ENCODE data around the gene TRPM7. TPM values are rescaled to one million over a fixed set of nuclear protein-coding genes. Genes with fewer than 3 reads are reported as not detected.
"Not testable (repeated sequence)": the region's sequence is repeated elsewhere in the genome, so short reads cannot be mapped to it uniquely, and the experiment has no call there.

TRPM7 gene
- polyA plus RNA-seq (2013, experiment 1 of 2; ENCODE audit: insufficient read length), result 19.5 TPM
- 22.8 TPM for polyA plus RNA-seq (2013, experiment 2 of 2; ENCODE audit: insufficient read length)

- DNase-seq, result peak; percentile 88
Measured at GRCh38 chr15:50686469-50687301, at the start of gene TRPM7. Gene TRPM7 (minus strand): TSS chr15:50686797. CDS start chr15:50686533, 264 bp downstream.

GRCh38 chr15:50735156-50735555, 48.6 kb upstream of the TRPM7 start:
- no peak for DNase-seq

GRCh38 chr15:50726315-50726714, 39.7 kb upstream of the TRPM7 start:
- DNase-seq, result no peak

GRCh38 chr15:50718700-50719125, 32.1 kb upstream of the TRPM7 start:
- no peak for DNase-seq

GRCh38 chr15:50712018-50712417, 25.4 kb upstream of the TRPM7 start:
- no peak for DNase-seq

- DNase-seq, result no peak
Measured at GRCh38 chr15:50710585-50710984, 24.0 kb upstream of the TRPM7 start.

GRCh38 chr15:50707878-50708427, 21.4 kb upstream of the TRPM7 start:
- DNase-seq, result no peak

GRCh38 chr15:50702762-50703334, 16.3 kb upstream of the TRPM7 start:
- DNase-seq, result peak; percentile 13

- DNase-seq, result no peak
Measured at GRCh38 chr15:50698101-50698500, 11.5 kb upstream of the TRPM7 start.

GRCh38 chr15:50697109-50697797, 10.7 kb upstream of the TRPM7 start:
- DNase-seq, result no peak

- not testable (repeated sequence) for DNase-seq
Measured at GRCh38 chr15:50694634-50695165, 8.1 kb upstream of the TRPM7 start.

GRCh38 chr15:50687302-50687902, 805 bp upstream of the TRPM7 start:
- no peak for DNase-seq

GRCh38 chr15:50685976-50686468, 575 bp downstream of the TRPM7 start:
- peak; percentile 29 for DNase-seq

GRCh38 chr15:50685191-50685975, 1.2 kb downstream of the TRPM7 start:
- no peak for DNase-seq

- no peak for DNase-seq
Measured at GRCh38 chr15:50681467-50681866, 5.1 kb downstream of the TRPM7 start.

GRCh38 chr15:50676799-50677483, 9.7 kb downstream of the TRPM7 start:
- peak; percentile 78 for DNase-seq

GRCh38 chr15:50675535-50676144, 11.0 kb downstream of the TRPM7 start:
- peak; percentile 56 for DNase-seq

GRCh38 chr15:50670115-50670514, 16.5 kb downstream of the TRPM7 start:
- DNase-seq, result no peak

- no peak for DNase-seq
Measured at GRCh38 chr15:50669611-50670010, 17.0 kb downstream of the TRPM7 start.

- no peak for DNase-seq
Measured at GRCh38 chr15:50665938-50666337, 20.7 kb downstream of the TRPM7 start.

Data from fibroblast of skin of scalp (primary cell).